Endothelial cell of umbilical vein (primary cell): Measurements from ENCODE around the gene PLA2G4F. TPM values are rescaled to one million over a fixed set of nuclear protein-coding genes. Genes with fewer than 3 reads are reported as not detected.

Experiments used
- BruUV-seq: library from RNA; stranded (reverse); fragments of 400-500 nt; replicated peaks from 2 replicates; lab custom pipeline; 2021; lab: Mats Ljungman, UMichigan
- CTCF ChIA-PET: fragments of 300-600, 350-600 bp; sonication (Branson Sonifier 250); formaldehyde crosslinking; loops from one replicate; lab custom pipeline; 2021; ENCODE audit warnings: antibody characterized with exemption, inconsistent platforms; lab: Charles Lee
- POLR2A ChIA-PET: fragments of 300-600, 350-600 bp; sonication (Branson Sonifier 250); formaldehyde crosslinking; loops from one replicate; lab custom pipeline; 2021; ENCODE audit warnings: antibody characterized with exemption, inconsistent platforms; lab: Charles Lee
- DNase-seq: peaks from one replicate; pipeline ENCODE4 v3.0.0-alpha.2; 2011; ENCODE audit warnings: low read depth, low spot score
- FAIRE-seq: peaks from 2 replicates; lab custom pipeline; 2011; peaks lifted over from hg19 to GRCh38; lab: Jason Lieb, UNC
- H2AFZ ChIP-seq: 2 replicates; pipeline ENCODE4 v1.6.0; 2012; ENCODE audit warnings: low read depth, low read length, control low read depth, inconsistent platforms
- H3K27ac ChIP-seq: 2 replicates; pipeline ENCODE4 v1.5.1; 2011; ENCODE audit warnings: low read depth, mild to moderate bottlenecking, control low read depth, low read length, moderate library complexity; ENCODE audit not compliant: insufficient read depth
- H3K27me3 ChIP-seq, 2 experiments: 2 replicates each; pipeline versions ENCODE4 v1.6.0 to v1.6.1; 2011; ENCODE audit warnings: low read length in 2 of 2, mixed read lengths in 1 of 2; ENCODE audit not compliant: control insufficient read depth in 2 of 2, insufficient read depth in 2 of 2
- H3K36me3 ChIP-seq, 2 experiments: 2 replicates in 1 of 2; 3 replicates in 1 of 2; pipeline ENCODE4 v1.5.1; 2011; ENCODE audit warnings: low read length in 2 of 2, mild to moderate bottlenecking in 1 of 2, moderate library complexity in 1 of 2; ENCODE audit not compliant: control insufficient read depth in 2 of 2, insufficient read depth in 2 of 2; ENCODE audit errors: extremely low read depth in 1 of 2
- H3K4me1 ChIP-seq: 3 replicates; pipeline ENCODE4 v1.5.1; 2011; ENCODE audit warnings: mild to moderate bottlenecking, low read length; ENCODE audit not compliant: control insufficient read depth, insufficient read depth; ENCODE audit errors: extremely low read depth
- H3K4me2 ChIP-seq: 2 replicates; pipeline ENCODE4 v1.6.1; 2011; ENCODE audit warnings: low read length, control low read depth, mixed read lengths; ENCODE audit not compliant: insufficient read depth
- H3K4me3 ChIP-seq, 3 experiments: fragments of 200-600 bp in 1 of 3; sonication (generic), shearing (Covaris generic) in 1 of 3; replicated peaks in 1 of 3; 2 replicates each; pipeline ENCODE4 v1.5.1; 2011 to 2016; ENCODE audit warnings: control low read depth in 3 of 3, low read length in 3 of 3, mild to moderate bottlenecking in 2 of 3, inconsistent platforms in 1 of 3, low read depth in 1 of 3, moderate library complexity in 1 of 3; ENCODE audit not compliant: insufficient read depth in 1 of 3
- H3K79me2 ChIP-seq: 2 replicates; pipeline ENCODE4 v1.6.0; 2012; ENCODE audit warnings: low read length, inconsistent platforms; ENCODE audit not compliant: control insufficient read depth, insufficient read depth
- H3K9ac ChIP-seq: replicated peaks from 2 replicates; pipeline ENCODE3; 2011; ENCODE audit warnings: low read length, control low read depth; ENCODE audit not compliant: insufficient read depth; ENCODE audit errors: extremely low read depth
- H3K9me1 ChIP-seq: replicated peaks from 3 replicates; pipeline ENCODE4 v1.6.0; 2011; ENCODE audit warnings: mild to moderate bottlenecking, low read length; ENCODE audit not compliant: control insufficient read depth, insufficient read depth; ENCODE audit errors: extremely low read depth
- H3K9me3 ChIP-seq: replicated peaks from 2 replicates; pipeline ENCODE4 v1.5.1; 2012; ENCODE audit warnings: low read length, inconsistent platforms; ENCODE audit not compliant: control insufficient read depth, insufficient read depth
- H4K20me1 ChIP-seq: replicated peaks from 2 replicates; pipeline ENCODE3; 2011; ENCODE audit warnings: mild to moderate bottlenecking, low read length; ENCODE audit not compliant: control insufficient read depth, insufficient read depth; ENCODE audit errors: extremely low read depth
- EZH2 ChIP-seq: IDR thresholded peaks from 2 replicates; pipeline ENCODE4 v1.6.1; 2012; ENCODE audit warnings: borderline replicate concordance, low read depth, mild to moderate bottlenecking, moderate library complexity, low read length, inconsistent platforms; ENCODE audit not compliant: severe bottlenecking
- GATA2 ChIP-seq: IDR thresholded peaks from 2 replicates; pipeline ENCODE4 v1.7.0; 2011; ENCODE audit warnings: low read depth, mild to moderate bottlenecking, moderate library complexity, mixed read lengths, low read length; ENCODE audit not compliant: insufficient read length, insufficient read depth
- JUN ChIP-seq: IDR thresholded peaks from 2 replicates; pipeline ENCODE4 v1.6.1; 2011; ENCODE audit warnings: borderline replicate concordance, low read depth; ENCODE audit not compliant: insufficient read length, insufficient read depth
- MAX ChIP-seq: IDR thresholded peaks from 2 replicates; pipeline ENCODE4 v1.6.1; 2011; ENCODE audit not compliant: insufficient read depth, insufficient read length
- MYC ChIP-seq: IDR thresholded peaks from one replicate; pipeline ENCODE4 v1.6.1; 2011; ENCODE audit warnings: mild to moderate bottlenecking, low read depth, low read length
- POLR2A ChIP-seq: IDR thresholded peaks from 2 replicates; pipeline ENCODE4 v1.6.1; 2012; ENCODE audit warnings: low read depth, mild to moderate bottlenecking, control low read depth, low read length
- dilution Hi-C: fragments of 300-500 bp; cut with MboI; formaldehyde crosslinking; loops from one replicate; pipeline ENCODE4 v1.15.0; 2019; ENCODE audit warnings: low sequenced_read_pairs; ENCODE audit not compliant: extremely low pct_ligation_motif_present
- intact Hi-C: fragments of 100-400 bp; cut with micrococcal nuclease; formaldehyde crosslinking; loops from one replicate; pipeline ENCODE4 v1.10.0; 2022
- polyA plus RNA-seq, 4 experiments: library from polyadenylated mRNA; depleted of rRNA in 3 of 4; stranded (reverse) in 3 of 4; unstranded in 1 of 4; fragments of >200 nt; gene quantifications; 2 replicates each; pipeline versions ENCODE4 v1.2.1 to v1.2.3, GENCODE V29; 2011 to 2012; ENCODE audit warnings: missing spikeins in 1 of 4
- total RNA-seq: library from RNA; stranded (reverse); gene quantifications from 2 replicates; pipeline ENCODE4 v1.2.3, GENCODE V29; 2021

Gene PLA2G4F
- total and polyA plus RNA-seq, 2 donors (not counting 3 experiments of a cell fraction or from before 2014, with no cell fraction given) = not detected

DNA sequence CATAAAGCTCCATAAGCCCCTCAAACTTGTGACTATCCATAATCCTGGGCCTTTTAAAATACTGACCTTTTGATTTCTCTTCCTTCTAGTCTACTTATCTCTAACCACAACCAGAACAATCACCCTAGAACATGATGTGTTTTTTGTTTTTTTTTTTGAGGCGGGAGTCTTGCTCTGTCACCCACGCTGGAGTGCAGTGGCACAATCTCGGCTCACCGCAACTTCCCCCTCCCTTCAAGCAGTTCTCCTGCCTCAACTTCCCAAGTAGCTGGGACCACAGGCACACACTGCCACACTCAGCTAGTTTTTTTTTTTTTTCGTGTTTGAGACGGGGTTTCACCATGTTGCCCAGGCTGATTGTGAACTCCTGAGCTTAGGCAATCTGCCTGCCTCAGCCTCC, 26.5 kb upstream of the PLA2G4F start:
- no peaks in the 10 kb centered on the region for H3K9me3 ChIP-seq
- H4K20me1 ChIP-seq = no peaks in the 10 kb centered on the region
- H3K4me2 ChIP-seq = no peak overlapping the region
- intact Hi-C loops (no loop called here), dilution Hi-C loops (no loop called here)
- no peaks in the 10 kb centered on the region for H3K9me1 ChIP-seq
- ChIA-PET POLR2A (no interaction called here), CTCF (no interaction called here)
- no peak overlapping the region for H3K9ac ChIP-seq
- DNase-seq (no peak), FAIRE-seq (no peak)
- peaks cover 13 to 23% of the 10 kb centered on the region in 2 experiments for H3K36me3 ChIP-seq
- no peak overlapping the region for H3K4me3 ChIP-seq
- no peak overlapping the region for H2AFZ ChIP-seq
- no peaks in the 10 kb centered on the region for H3K4me1 ChIP-seq
- no peaks in the 10 kb centered on the region for H3K79me2 ChIP-seq
- no peak overlapping the region for H3K27ac ChIP-seq
- no peaks in the 10 kb centered on the region for H3K27me3 ChIP-seq
- BruUV-seq = no TSS peak
- no peak for TF ChIP-seq MAX
- TF ChIP-seq JUN = no peak
- TF ChIP-seq POLR2A = no peak
- no peak for TF ChIP-seq MYC
- no peak for TF ChIP-seq GATA2

GRCh38 chr15:42182328-42182886, 26.0 kb upstream of the PLA2G4F start:
- Histone ChIP-seq H2AFZ (no peak overlapping the region), H3K4me2 (no peak overlapping the region), H3K4me1 (no peaks in the 10 kb centered on the region), H3K4me3 (no peak overlapping the region), H3K9ac (no peak overlapping the region), H3K27ac (no peak overlapping the region), H3K9me3 (no peaks in the 10 kb centered on the region), H3K36me3 (peaks cover 16 to 21% of the 10 kb centered on the region in 2 experiments), H3K9me1 (no peaks in the 10 kb centered on the region), H3K27me3 (no peaks in the 10 kb centered on the region), H4K20me1 (no peaks in the 10 kb centered on the region), H3K79me2 (no peaks in the 10 kb centered on the region)
- FAIRE-seq (no peak), DNase-seq (no peak)
- no TSS peak for BruUV-seq
- intact Hi-C loops (no loop called here), dilution Hi-C loops (no loop called here)
- CTCF ChIA-PET = no interaction called here
- POLR2A ChIA-PET = no interaction called here
- no peak for TF ChIP-seq EZH2
- TF ChIP-seq MAX = no peak
